Measurements from ENCODE around the gene TAF4B.
A peak's percentile ranks its signal among the peaks of the same experiment; 100 is the strongest.

Gene TAF4B

GRCh38 chr18:26429535-26430226, 203.4 kb downstream of the TAF4B start:
- no peaks in the 10 kb centered on the region for H3K27me3 ChIP-seq (ENCODE audit: insufficient read depth, poor library complexity, severe bottlenecking)
- H3K9me3 ChIP-seq (ENCODE audit: severe bottlenecking), result no peaks in the 10 kb centered on the region
- H3K27ac ChIP-seq (ENCODE audit: poor library complexity, severe bottlenecking), result peak overlapping the region; percentile 20
- H3K4me1 ChIP-seq (ENCODE audit: insufficient read depth, poor library complexity, severe bottlenecking), result no peaks in the 10 kb centered on the region
- H3K4me3 ChIP-seq (ENCODE audit: severe bottlenecking), result no peak overlapping the region
- no peak for TF ChIP-seq CTCF (IDR thresholded peaks at IDR 0.05; ENCODE audit: poor library complexity, severe bottlenecking)
- peak; percentile 100 for ATAC-seq (ENCODE audit: low read depth)
- H3K36me3 ChIP-seq (ENCODE audit: low read depth), result no peaks in the 10 kb centered on the region
- DNase-seq (ENCODE audit: low spot score), result no peak

- no peaks in the 10 kb centered on the region for H3K9me3 ChIP-seq (ENCODE audit: severe bottlenecking)
- no peak overlapping the region for H3K27ac ChIP-seq (ENCODE audit: poor library complexity, severe bottlenecking)
- no peak for TF ChIP-seq CTCF (IDR thresholded peaks at IDR 0.05; ENCODE audit: poor library complexity, severe bottlenecking)
- no peaks in the 10 kb centered on the region for H3K36me3 ChIP-seq (ENCODE audit: low read depth)
- ATAC-seq (ENCODE audit: low read depth), result no peak
- no peak for DNase-seq (ENCODE audit: low spot score)
- no peaks in the 10 kb centered on the region for H3K27me3 ChIP-seq (ENCODE audit: insufficient read depth, poor library complexity, severe bottlenecking)
- H3K4me3 ChIP-seq (ENCODE audit: severe bottlenecking), result no peak overlapping the region
- peaks cover 18% of the 10 kb centered on the region for H3K4me1 ChIP-seq (ENCODE audit: insufficient read depth, poor library complexity, severe bottlenecking)
These were observed 206.6 kb downstream of the TAF4B start for GRCh38 chr18:26432651-26433424.

GRCh38 chr18:26434887-26435286, 208.6 kb downstream of the TAF4B start:
- H3K36me3 ChIP-seq (ENCODE audit: low read depth), result no peaks in the 10 kb centered on the region
- DNase-seq (ENCODE audit: low spot score) (no peak), ATAC-seq (ENCODE audit: low read depth) (no peak)
- H3K4me1 ChIP-seq (ENCODE audit: insufficient read depth, poor library complexity, severe bottlenecking), result peaks cover 18% of the 10 kb centered on the region
- no peaks in the 10 kb centered on the region for H3K27me3 ChIP-seq (ENCODE audit: insufficient read depth, poor library complexity, severe bottlenecking)
- H3K4me3 ChIP-seq (ENCODE audit: severe bottlenecking), result no peak overlapping the region
- H3K9me3 ChIP-seq (ENCODE audit: severe bottlenecking), result no peaks in the 10 kb centered on the region
- H3K27ac ChIP-seq (ENCODE audit: poor library complexity, severe bottlenecking), result no peak overlapping the region
- no peak for TF ChIP-seq CTCF (IDR thresholded peaks at IDR 0.05; ENCODE audit: poor library complexity, severe bottlenecking)

- Histone ChIP-seq H3K36me3 (ENCODE audit: low read depth) (no peaks in the 10 kb centered on the region), H3K4me3 (ENCODE audit: severe bottlenecking) (no peak overlapping the region), H3K9me3 (ENCODE audit: severe bottlenecking) (no peaks in the 10 kb centered on the region), H3K27me3 (ENCODE audit: insufficient read depth, poor library complexity, severe bottlenecking) (no peaks in the 10 kb centered on the region), H3K4me1 (ENCODE audit: insufficient read depth, poor library complexity, severe bottlenecking) (peaks cover 22% of the 10 kb centered on the region), H3K27ac (ENCODE audit: poor library complexity, severe bottlenecking) (peak overlapping the region; percentile 46)
- DNase-seq (ENCODE audit: low spot score), result no peak
- TF ChIP-seq CTCF (IDR thresholded peaks at IDR 0.05; ENCODE audit: poor library complexity, severe bottlenecking), result no peak
- no peak for ATAC-seq (ENCODE audit: low read depth)
These were observed 209.3 kb downstream of the TAF4B start for GRCh38 chr18:26435415-26436095.
